ENCODE measurements around the gene TRIM24. TPM values are rescaled to one million over a fixed set of nuclear protein-coding genes. Genes with fewer than 3 reads are reported as not detected.

The TRIM24 gene
- total and polyA plus RNA-seq, 4 donors: 7.5 to 19.7 (median 11.2) TPM

DNA sequence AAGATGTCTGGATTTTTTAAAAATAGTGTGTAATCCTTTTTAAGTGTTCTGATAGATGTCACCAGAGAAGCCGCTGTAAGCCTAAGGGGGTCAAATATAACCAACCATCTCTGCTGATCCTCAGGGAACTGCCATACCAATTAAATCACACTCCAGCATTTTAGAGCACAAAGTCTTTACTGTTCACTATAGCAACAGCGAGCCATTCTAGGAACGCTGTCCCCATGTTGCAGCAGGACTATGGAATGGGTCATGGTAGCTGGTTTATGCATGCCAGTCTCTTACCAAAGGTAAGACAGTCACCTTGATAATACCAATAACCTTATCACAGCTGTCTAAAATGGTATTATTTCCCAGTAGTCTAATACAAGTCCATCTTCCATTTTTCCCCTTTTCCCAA, 33.5 kb downstream of the TRIM24 start:
- no peak overlapping the region for H3K4me3 ChIP-seq (ENCODE audit: low read depth in 1 of 3, low read length in 3 of 3)
- DNase-seq (ENCODE audit: low spot score): no peak
- WGBS: 94% methylated on average over 3 of the region's 3 CpGs
- H3K36me3 ChIP-seq (ENCODE audit: control insufficient read depth in 4 of 4, insufficient read depth in 3 of 4, low read depth in 1 of 4, low read length in 3 of 4): no peaks in the 10 kb centered on the region
- no peak overlapping the region for H3K9ac ChIP-seq (ENCODE audit: low read depth in 1 of 2, low read length in 2 of 2)
- no peaks in the 10 kb centered on the region for H3K27me3 ChIP-seq (ENCODE audit: control insufficient read depth in 4 of 4, insufficient read depth in 4 of 4, low read length in 3 of 4)
- H3K9me3 ChIP-seq (ENCODE audit: control insufficient read depth in 4 of 4, low read length in 3 of 4): no peaks in the 10 kb centered on the region
- no peak overlapping the region for H3K27ac ChIP-seq (ENCODE audit: low read depth in 1 of 2, low read length in 2 of 2)
- TF ChIP-seq YY1 (IDR thresholded peaks at IDR 0.05) (no peak), FOXA1 (IDR thresholded peaks at IDR 0.05) (no peak)
- TF ChIP-seq, protein P1, sequence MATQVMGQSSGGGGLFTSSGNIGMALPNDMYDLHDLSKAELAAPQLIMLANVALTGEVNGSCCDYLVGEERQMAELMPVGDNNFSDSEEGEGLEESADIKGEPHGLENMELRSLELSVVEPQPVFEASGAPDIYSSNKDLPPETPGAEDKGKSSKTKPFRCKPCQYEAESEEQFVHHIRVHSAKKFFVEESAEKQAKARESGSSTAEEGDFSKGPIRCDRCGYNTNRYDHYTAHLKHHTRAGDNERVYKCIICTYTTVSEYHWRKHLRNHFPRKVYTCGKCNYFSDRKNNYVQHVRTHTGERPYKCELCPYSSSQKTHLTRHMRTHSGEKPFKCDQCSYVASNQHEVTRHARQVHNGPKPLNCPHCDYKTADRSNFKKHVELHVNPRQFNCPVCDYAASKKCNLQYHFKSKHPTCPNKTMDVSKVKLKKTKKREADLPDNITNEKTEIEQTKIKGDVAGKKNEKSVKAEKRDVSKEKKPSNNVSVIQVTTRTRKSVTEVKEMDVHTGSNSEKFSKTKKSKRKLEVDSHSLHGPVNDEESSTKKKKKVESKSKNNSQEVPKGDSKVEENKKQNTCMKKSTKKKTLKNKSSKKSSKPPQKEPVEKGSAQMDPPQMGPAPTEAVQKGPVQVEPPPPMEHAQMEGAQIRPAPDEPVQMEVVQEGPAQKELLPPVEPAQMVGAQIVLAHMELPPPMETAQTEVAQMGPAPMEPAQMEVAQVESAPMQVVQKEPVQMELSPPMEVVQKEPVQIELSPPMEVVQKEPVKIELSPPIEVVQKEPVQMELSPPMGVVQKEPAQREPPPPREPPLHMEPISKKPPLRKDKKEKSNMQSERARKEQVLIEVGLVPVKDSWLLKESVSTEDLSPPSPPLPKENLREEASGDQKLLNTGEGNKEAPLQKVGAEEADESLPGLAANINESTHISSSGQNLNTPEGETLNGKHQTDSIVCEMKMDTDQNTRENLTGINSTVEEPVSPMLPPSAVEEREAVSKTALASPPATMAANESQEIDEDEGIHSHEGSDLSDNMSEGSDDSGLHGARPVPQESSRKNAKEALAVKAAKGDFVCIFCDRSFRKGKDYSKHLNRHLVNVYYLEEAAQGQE (IDR thresholded peaks at IDR 0.05): no peak
- TF ChIP-seq, protein P2, sequence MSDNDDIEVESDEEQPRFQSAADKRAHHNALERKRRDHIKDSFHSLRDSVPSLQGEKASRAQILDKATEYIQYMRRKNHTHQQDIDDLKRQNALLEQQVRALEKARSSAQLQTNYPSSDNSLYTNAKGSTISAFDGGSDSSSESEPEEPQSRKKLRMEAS (IDR thresholded peaks at IDR 0.05): no peak
- H3K4me1 ChIP-seq (ENCODE audit: control insufficient read depth in 4 of 4, insufficient read depth in 4 of 4, low read length in 3 of 4): peaks cover 0 to 5% (median 0%) of the 10 kb centered on the region in 4 donors

- Histone ChIP-seq H3K4me3 (ENCODE audit: low read depth in 1 of 3, low read length in 3 of 3) (no peak overlapping the region), H3K9ac (ENCODE audit: low read depth in 1 of 2, low read length in 2 of 2) (no peak overlapping the region), H3K27me3 (ENCODE audit: control insufficient read depth in 4 of 4, insufficient read depth in 4 of 4, low read length in 3 of 4) (no peaks in the 10 kb centered on the region), H3K4me1 (ENCODE audit: control insufficient read depth in 4 of 4, insufficient read depth in 4 of 4, low read length in 3 of 4) (peaks cover 0 to 5% (median 0%) of the 10 kb centered on the region in 4 donors), H3K27ac (ENCODE audit: low read depth in 1 of 2, low read length in 2 of 2) (no peak overlapping the region), H3K9me3 (ENCODE audit: control insufficient read depth in 4 of 4, low read length in 3 of 4) (no peaks in the 10 kb centered on the region), H3K36me3 (ENCODE audit: control insufficient read depth in 4 of 4, insufficient read depth in 3 of 4, low read depth in 1 of 4, low read length in 3 of 4) (no peaks in the 10 kb centered on the region)
- DNase-seq (ENCODE audit: low spot score): no peak
- 96% methylated on average over 1 of the region's 1 CpG for WGBS
- TF ChIP-seq SP1 (IDR thresholded peaks at IDR 0.05): no peak
- TF ChIP-seq, protein P3, sequence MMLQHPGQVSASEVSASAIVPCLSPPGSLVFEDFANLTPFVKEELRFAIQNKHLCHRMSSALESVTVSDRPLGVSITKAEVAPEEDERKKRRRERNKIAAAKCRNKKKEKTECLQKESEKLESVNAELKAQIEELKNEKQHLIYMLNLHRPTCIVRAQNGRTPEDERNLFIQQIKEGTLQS (IDR thresholded peaks at IDR 0.05): no peak
- TF ChIP-seq, protein P4, sequence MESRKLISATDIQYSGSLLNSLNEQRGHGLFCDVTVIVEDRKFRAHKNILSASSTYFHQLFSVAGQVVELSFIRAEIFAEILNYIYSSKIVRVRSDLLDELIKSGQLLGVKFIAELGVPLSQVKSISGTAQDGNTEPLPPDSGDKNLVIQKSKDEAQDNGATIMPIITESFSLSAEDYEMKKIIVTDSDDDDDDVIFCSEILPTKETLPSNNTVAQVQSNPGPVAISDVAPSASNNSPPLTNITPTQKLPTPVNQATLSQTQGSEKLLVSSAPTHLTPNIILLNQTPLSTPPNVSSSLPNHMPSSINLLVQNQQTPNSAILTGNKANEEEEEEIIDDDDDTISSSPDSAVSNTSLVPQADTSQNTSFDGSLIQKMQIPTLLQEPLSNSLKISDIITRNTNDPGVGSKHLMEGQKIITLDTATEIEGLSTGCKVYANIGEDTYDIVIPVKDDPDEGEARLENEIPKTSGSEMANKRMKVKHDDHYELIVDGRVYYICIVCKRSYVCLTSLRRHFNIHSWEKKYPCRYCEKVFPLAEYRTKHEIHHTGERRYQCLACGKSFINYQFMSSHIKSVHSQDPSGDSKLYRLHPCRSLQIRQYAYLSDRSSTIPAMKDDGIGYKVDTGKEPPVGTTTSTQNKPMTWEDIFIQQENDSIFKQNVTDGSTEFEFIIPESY (IDR thresholded peaks at IDR 0.05): no peak
Observed at GRCh38 chr7:138495485-138495884, 35.4 kb downstream of the TRIM24 start.

GRCh38 chr7:138499340-138499739, 39.3 kb downstream of the TRIM24 start:
- DNase-seq (ENCODE audit: low spot score): no peak
- Histone ChIP-seq H3K9ac (ENCODE audit: low read depth in 1 of 2, low read length in 2 of 2) (no peak overlapping the region), H3K4me1 (ENCODE audit: control insufficient read depth in 4 of 4, insufficient read depth in 4 of 4, low read length in 3 of 4) (peaks cover 0 to 6% (median 3%) of the 10 kb centered on the region in 4 donors), H3K27me3 (ENCODE audit: control insufficient read depth in 4 of 4, insufficient read depth in 4 of 4, low read length in 3 of 4) (no peaks in the 10 kb centered on the region), H3K27ac (ENCODE audit: low read depth in 1 of 2, low read length in 2 of 2) (no peak overlapping the region), H3K9me3 (ENCODE audit: control insufficient read depth in 4 of 4, low read length in 3 of 4) (no peaks in the 10 kb centered on the region), H3K36me3 (ENCODE audit: control insufficient read depth in 4 of 4, insufficient read depth in 3 of 4, low read depth in 1 of 4, low read length in 3 of 4) (no peaks in the 10 kb centered on the region), H3K4me3 (ENCODE audit: low read depth in 1 of 3, low read length in 3 of 3) (no peak overlapping the region)
- TF ChIP-seq SP1 (IDR thresholded peaks at IDR 0.05): no peak
- no peak for TF ChIP-seq EGR1 (IDR thresholded peaks at IDR 0.05; ENCODE audit: low read depth in 2 of 2)
- TF ChIP-seq RXRA (IDR thresholded peaks at IDR 0.05): no peak
- TF ChIP-seq, protein P4 (IDR thresholded peaks at IDR 0.05): no peak
- TF ChIP-seq CTCF (IDR thresholded peaks at IDR 0.05; ENCODE audit: low read depth, low read length, missing input control): no peak
- no peak for TF ChIP-seq JUND (IDR thresholded peaks at IDR 0.05)
- TF ChIP-seq, protein P3 (IDR thresholded peaks at IDR 0.05): no peak
- no peak for TF ChIP-seq HNF4A (conservative IDR thresholded peaks at IDR 0.05)
- TF ChIP-seq GABPA (IDR thresholded peaks at IDR 0.05 in 1 of 2, conservative IDR thresholded peaks at IDR 0.05 in 1 of 2): no peak
- TF ChIP-seq, protein P2 (IDR thresholded peaks at IDR 0.05): no peak
- no peak for TF ChIP-seq NR2F2 (IDR thresholded peaks at IDR 0.05)
- WGBS: 94% methylated on average over 3 of the region's 3 CpGs

Measured in liver (tissue), 9 donors.